ENCODE results near the gene NPAS3. TPM values are rescaled to one million over a fixed set of nuclear protein-coding genes. Genes with fewer than 3 reads are reported as not detected.

NPAS3 gene
- total and polyA plus RNA-seq, 7 donors, result 0.04 to 1.5 (median 0.39) TPM

GRCh38 chr14:33237115-33237740, 298.5 kb downstream of the NPAS3 start:
- ATAC-seq, result no peak
- Histone ChIP-seq H3K4me3 (no peak overlapping the region), H3K27ac (no peak overlapping the region), H3K9me3 (no peaks in the 10 kb centered on the region), H3K36me3 (ENCODE audit: insufficient read depth in 1 of 2, low read depth in 1 of 2) (no peaks in the 10 kb centered on the region), H3K27me3 (ENCODE audit: insufficient read depth in 3 of 3, low read length in 2 of 3) (no peaks in the 10 kb centered on the region), H3K4me1 (no peaks in the 10 kb centered on the region)
- no peak for DNase-seq
- TF ChIP-seq CTCF (IDR thresholded peaks at IDR 0.05), result no peak
- intact Hi-C loops (cut with DNase I), result no loop called here
- 61 to 79% (median 63%) methylated on average over 4 of the region's 4 CpGs for WGBS, 3 donors

- intact Hi-C loops (cut with DNase I), result no loop called here
- Histone ChIP-seq H3K9me3 (no peaks in the 10 kb centered on the region), H3K27ac (no peak overlapping the region), H3K4me3 (no peak overlapping the region), H3K4me1 (no peaks in the 10 kb centered on the region), H3K36me3 (ENCODE audit: insufficient read depth in 1 of 2, low read depth in 1 of 2) (no peaks in the 10 kb centered on the region), H3K27me3 (ENCODE audit: insufficient read depth in 3 of 3, low read length in 2 of 3) (no peaks in the 10 kb centered on the region)
- DNase-seq (no peak), ATAC-seq (no peak)
- TF ChIP-seq CTCF (IDR thresholded peaks at IDR 0.05), result no peak
- WGBS, 3 donors, result 88 to 91% (median 91%) methylated on average over 1 of the region's 1 CpG
Measured at GRCh38 chr14:33239465-33239864, 300.8 kb downstream of the NPAS3 start.

GRCh38 chr14:33240466-33240865, 301.8 kb downstream of the NPAS3 start:
- Histone ChIP-seq H3K4me1 (no peaks in the 10 kb centered on the region), H3K36me3 (ENCODE audit: insufficient read depth in 1 of 2, low read depth in 1 of 2) (no peaks in the 10 kb centered on the region), H3K27me3 (ENCODE audit: insufficient read depth in 3 of 3, low read length in 2 of 3) (no peaks in the 10 kb centered on the region), H3K27ac (no peak overlapping the region), H3K4me3 (no peak overlapping the region), H3K9me3 (no peaks in the 10 kb centered on the region)
- TF ChIP-seq CTCF (IDR thresholded peaks at IDR 0.05), result no peak
- intact Hi-C loops (cut with DNase I), result no loop called here
- ATAC-seq (no peak), DNase-seq (no peak)
- 56 to 59% (median 56%) methylated on average over 2 of the region's 2 CpGs for WGBS, 3 donors

- no peaks in the 10 kb centered on the region for H3K36me3 ChIP-seq (ENCODE audit: insufficient read depth in 1 of 2, low read depth in 1 of 2)
- TF ChIP-seq CTCF (IDR thresholded peaks at IDR 0.05), result no peak
- ATAC-seq (no peak), DNase-seq (no peak)
- H3K4me1 ChIP-seq, result no peaks in the 10 kb centered on the region
- H3K27me3 ChIP-seq (ENCODE audit: insufficient read depth in 3 of 3, low read length in 2 of 3), result no peaks in the 10 kb centered on the region
- intact Hi-C loops (cut with DNase I), result no loop called here
- H3K4me3 ChIP-seq, result no peak overlapping the region
- H3K27ac ChIP-seq, result no peak overlapping the region
- WGBS, 3 donors, result 90 to 93% (median 93%) methylated on average over 3 of the region's 3 CpGs
- no peaks in the 10 kb centered on the region for H3K9me3 ChIP-seq
Measured at GRCh38 chr14:33241331-33241730, 302.7 kb downstream of the NPAS3 start.

- intact Hi-C loops (cut with DNase I), result no loop called here
Measured at GRCh38 chr14:33249233-33249820, 310.6 kb downstream of the NPAS3 start.

More at GRCh38 chr14:33249233-33249820, 310.6 kb downstream of the NPAS3 start:
- Histone ChIP-seq H3K36me3 (ENCODE audit: insufficient read depth in 1 of 2, low read depth in 1 of 2) (no peaks in the 10 kb centered on the region), H3K4me1 (no peaks in the 10 kb centered on the region), H3K27ac (no peak overlapping the region), H3K9me3 (no peaks in the 10 kb centered on the region), H3K27me3 (ENCODE audit: insufficient read depth in 3 of 3, low read length in 2 of 3) (no peaks in the 10 kb centered on the region), H3K4me3 (no peak overlapping the region)
- DNase-seq (no peak), ATAC-seq (no peak)
- TF ChIP-seq CTCF (IDR thresholded peaks at IDR 0.05), result no peak
- WGBS, 3 donors, result 83 to 86% (median 86%) methylated on average over 6 of the region's 6 CpGs

All from psoas muscle (tissue), 8 donors.